ENCODE results near the gene CRTC1. TPM values are rescaled to one million over a fixed set of nuclear protein-coding genes. Genes with fewer than 3 reads are reported as not detected.
A peak's percentile ranks its signal among the peaks of the same experiment; 100 is the strongest.

The CRTC1 gene
- total and polyA plus RNA-seq, 9 of the 15 experiments (the other 6 are each of a cell fraction or from before 2014, with no cell fraction given) = 0.25 to 3.8 (median 1.2) TPM; not detected in 2

DNA sequence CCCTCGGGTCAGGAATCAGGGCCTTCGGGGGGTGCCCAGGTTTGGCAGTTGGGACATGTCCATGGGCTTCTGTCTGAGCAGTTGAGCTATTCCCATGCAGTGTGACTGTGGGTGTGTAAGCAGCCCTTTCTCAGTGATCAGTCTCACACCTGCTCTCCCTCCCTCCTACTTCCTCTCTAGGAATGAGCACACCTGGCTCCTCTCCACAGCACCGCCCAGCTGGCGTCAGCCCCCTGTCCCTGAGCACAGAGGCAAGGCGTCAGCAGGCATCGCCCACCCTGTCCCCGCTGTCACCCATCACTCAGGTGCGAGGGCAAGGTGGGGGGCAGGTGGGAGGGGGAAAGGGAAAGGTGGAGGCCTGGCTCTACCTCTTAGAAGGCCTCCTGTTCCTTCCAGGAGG, 81.7 kb downstream of the CRTC1 start:
- 23% methylated on average over 8 of the region's 8 CpGs for WGBS (ENCODE audit: insufficient coverage, low coverage, missing lambda C conversion rate)
- peaks cover 14% of the 10 kb centered on the region for H4K20me1 ChIP-seq (replicated peaks; ENCODE audit: control insufficient read depth, insufficient read depth, low read length)
- H3K79me2 ChIP-seq (ENCODE audit: control insufficient read depth, insufficient read depth, low read length) = no peaks in the 10 kb centered on the region
- CTCF ChIA-PET (ENCODE audit: low intra/inter-chr PET ratio) = no interaction called here
- FAIRE-seq (no peak), ATAC-seq (no peak), DNase-seq (ENCODE audit: extremely low read depth in 1 of 4, low spot score in 3 of 4) (no peak)
- H3K27me3 ChIP-seq (ENCODE audit: control insufficient read depth in 2 of 2, insufficient read depth in 2 of 2, low read length in 2 of 2) = no peaks in the 10 kb centered on the region; a peak in 2 of 5 replicates
- H2AFZ ChIP-seq (ENCODE audit: low read depth, low read length) = no peak overlapping the region
- BruUV-seq (replicated peaks) = no TSS peak
- no peak overlapping the region for H3K4me3 ChIP-seq
- H3K36me3 ChIP-seq (ENCODE audit: control insufficient read depth, insufficient read depth, low read length) = no peaks in the 10 kb centered on the region
- no peaks in the 10 kb centered on the region for H3K9me1 ChIP-seq (ENCODE audit: control insufficient read depth, insufficient read depth, low read length)
- in situ Hi-C loops (cut with MboI) = no loop called here
- intact Hi-C loops (cut with micrococcal nuclease) = no loop called here
- peaks cover 6 to 56% of the 10 kb centered on the region in 2 experiments; a peak in 4 of 5 replicates for H3K4me1 ChIP-seq (replicated peaks in 1 of 2; ENCODE audit: control insufficient read depth in 2 of 2, insufficient read depth in 2 of 2, low read length in 2 of 2)
- peak overlapping the region in 1 of 2 experiments; percentile 68; a peak in 1 of 4 replicates for H3K9ac ChIP-seq (ENCODE audit: insufficient read depth in 1 of 2, low read depth in 2 of 2, low read length in 2 of 2)
- POLR2A ChIA-PET = interaction anchor here (0.6 to 0.7 kb wide), 3 partner anchors 15 to 182 kb away, joined by 3 to 4 read pairs (median 3); no protein-coding TSS in a partner anchor
- H3K4me2 ChIP-seq (ENCODE audit: insufficient read depth, low read length) = no peak overlapping the region
- no peaks in the 10 kb centered on the region for H3K9me3 ChIP-seq (replicated peaks; ENCODE audit: control insufficient read depth, insufficient read depth, low read depth, low read length)
- TF ChIP-seq MCM7 (IDR thresholded peaks at IDR 0.05) (no peak), POLR2G (IDR thresholded peaks at IDR 0.05; ENCODE audit: low read depth, low read length) (0 out of 2 replicates have a peak, but pooled peaks have one; percentile 26)
- H3K27ac ChIP-seq (ENCODE audit: extremely low read depth, low read depth, low read length) = no peak overlapping the region

DNA sequence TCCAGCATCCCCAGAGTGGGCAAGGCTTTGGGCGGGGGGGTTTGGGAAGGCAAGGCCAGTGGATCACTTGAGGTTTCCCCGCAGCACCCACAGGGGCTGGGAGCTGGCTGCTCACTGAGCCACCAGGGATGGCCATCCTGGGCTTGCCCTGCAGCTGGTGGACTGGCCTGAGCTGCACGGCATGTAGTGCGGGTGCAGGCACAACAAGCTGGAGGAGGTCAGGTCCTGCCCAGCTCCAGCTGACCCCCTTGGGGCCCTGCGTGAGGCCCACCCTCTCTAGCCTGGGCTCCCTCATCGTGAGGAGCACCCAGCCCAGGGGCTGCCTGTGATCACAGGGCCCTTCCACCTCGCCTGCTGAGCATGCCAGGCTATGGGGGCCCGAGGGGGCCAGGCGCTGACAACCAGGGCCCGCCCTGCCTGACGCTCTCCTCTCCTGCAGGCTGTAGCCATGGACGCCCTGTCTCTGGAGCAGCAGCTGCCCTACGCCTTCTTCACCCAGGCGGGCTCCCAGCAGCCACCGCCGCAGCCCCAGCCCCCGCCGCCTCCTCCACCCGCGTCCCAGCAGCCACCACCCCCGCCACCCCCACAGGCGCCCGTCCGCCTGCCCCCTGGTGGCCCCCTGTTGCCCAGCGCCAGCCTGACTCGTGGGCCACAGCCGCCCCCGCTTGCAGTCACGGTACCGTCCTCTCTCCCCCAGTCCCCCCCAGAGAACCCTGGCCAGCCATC, 84.7 kb downstream of the CRTC1 start:
- in situ Hi-C loops (cut with MboI) = no loop called here
- Histone ChIP-seq H4K20me1 (replicated peaks; ENCODE audit: control insufficient read depth, insufficient read depth, low read length) (peaks cover 27% of the 10 kb centered on the region), H3K27me3 (ENCODE audit: control insufficient read depth in 2 of 2, insufficient read depth in 2 of 2, low read length in 2 of 2) (peaks cover 1 to 14% of the 10 kb centered on the region in 2 experiments; a peak in 4 of 5 replicates), H3K9me1 (ENCODE audit: control insufficient read depth, insufficient read depth, low read length) (no peaks in the 10 kb centered on the region), H3K79me2 (ENCODE audit: control insufficient read depth, insufficient read depth, low read length) (no peaks in the 10 kb centered on the region), H3K36me3 (ENCODE audit: control insufficient read depth, insufficient read depth, low read length) (no peaks in the 10 kb centered on the region), H3K9me3 (replicated peaks; ENCODE audit: control insufficient read depth, insufficient read depth, low read depth, low read length) (no peaks in the 10 kb centered on the region; the same call in 1 of the 2 replicates), H3K27ac (ENCODE audit: extremely low read depth, low read depth, low read length) (no peak overlapping the region), H3K4me1 (replicated peaks in 1 of 2; ENCODE audit: control insufficient read depth in 2 of 2, insufficient read depth in 2 of 2, low read length in 2 of 2) (peaks cover 6 to 53% of the 10 kb centered on the region in 2 experiments; a peak in 4 of 5 replicates), H3K9ac (ENCODE audit: insufficient read depth in 1 of 2, low read depth in 2 of 2, low read length in 2 of 2) (peak overlapping the region in 1 of 2 experiments; percentile 65; a peak in 2 of 4 replicates), H3K4me3 (no peak overlapping the region), H2AFZ (ENCODE audit: low read depth, low read length) (no peak overlapping the region), H3K4me2 (ENCODE audit: insufficient read depth, low read length) (no peak overlapping the region)
- 40% methylated on average over 8 of the region's 30 CpGs for WGBS (ENCODE audit: insufficient coverage, low coverage, missing lambda C conversion rate)
- POLR2A ChIA-PET = interaction anchor here (1.1 to 1.3 kb wide), 2 partner anchors 16 to 18 kb away, joined by 3 to 4 read pairs; no protein-coding TSS in a partner anchor
- ATAC-seq (peak; percentile 66), DNase-seq (ENCODE audit: extremely low read depth in 1 of 4, low spot score in 3 of 4) (peak in 3 of 4 experiments; percentile 58 to 79 (median 70)), FAIRE-seq (no peak)
- CTCF ChIA-PET (ENCODE audit: low intra/inter-chr PET ratio) = no interaction called here
- no TSS peak for BruUV-seq (replicated peaks)
- intact Hi-C loops (cut with micrococcal nuclease) = no loop called here
- TF ChIP-seq, protein P1, sequence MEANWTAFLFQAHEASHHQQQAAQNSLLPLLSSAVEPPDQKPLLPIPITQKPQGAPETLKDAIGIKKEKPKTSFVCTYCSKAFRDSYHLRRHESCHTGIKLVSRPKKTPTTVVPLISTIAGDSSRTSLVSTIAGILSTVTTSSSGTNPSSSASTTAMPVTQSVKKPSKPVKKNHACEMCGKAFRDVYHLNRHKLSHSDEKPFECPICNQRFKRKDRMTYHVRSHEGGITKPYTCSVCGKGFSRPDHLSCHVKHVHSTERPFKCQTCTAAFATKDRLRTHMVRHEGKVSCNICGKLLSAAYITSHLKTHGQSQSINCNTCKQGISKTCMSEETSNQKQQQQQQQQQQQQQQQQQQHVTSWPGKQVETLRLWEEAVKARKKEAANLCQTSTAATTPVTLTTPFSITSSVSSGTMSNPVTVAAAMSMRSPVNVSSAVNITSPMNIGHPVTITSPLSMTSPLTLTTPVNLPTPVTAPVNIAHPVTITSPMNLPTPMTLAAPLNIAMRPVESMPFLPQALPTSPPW (CRISPR knock-in tag; IDR thresholded peaks at IDR 0.05) = peak; percentile 68
- no peak for TF ChIP-seq ZNF436 (CRISPR knock-in tag; IDR thresholded peaks at IDR 0.05)
- TF ChIP-seq, protein P2, sequence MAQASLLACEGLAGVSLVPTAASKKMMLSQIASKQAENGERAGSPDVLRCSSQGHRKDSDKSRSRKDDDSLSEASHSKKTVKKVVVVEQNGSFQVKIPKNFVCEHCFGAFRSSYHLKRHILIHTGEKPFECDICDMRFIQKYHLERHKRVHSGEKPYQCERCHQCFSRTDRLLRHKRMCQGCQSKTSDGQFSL (CRISPR knock-in tag; IDR thresholded peaks at IDR 0.05) = 0 out of 2 replicates have a peak, but pooled peaks have one; percentile 31
- TF ChIP-seq, protein P2 (tag; IDR thresholded peaks at IDR 0.05) = no peak
- TF ChIP-seq, protein P3, sequence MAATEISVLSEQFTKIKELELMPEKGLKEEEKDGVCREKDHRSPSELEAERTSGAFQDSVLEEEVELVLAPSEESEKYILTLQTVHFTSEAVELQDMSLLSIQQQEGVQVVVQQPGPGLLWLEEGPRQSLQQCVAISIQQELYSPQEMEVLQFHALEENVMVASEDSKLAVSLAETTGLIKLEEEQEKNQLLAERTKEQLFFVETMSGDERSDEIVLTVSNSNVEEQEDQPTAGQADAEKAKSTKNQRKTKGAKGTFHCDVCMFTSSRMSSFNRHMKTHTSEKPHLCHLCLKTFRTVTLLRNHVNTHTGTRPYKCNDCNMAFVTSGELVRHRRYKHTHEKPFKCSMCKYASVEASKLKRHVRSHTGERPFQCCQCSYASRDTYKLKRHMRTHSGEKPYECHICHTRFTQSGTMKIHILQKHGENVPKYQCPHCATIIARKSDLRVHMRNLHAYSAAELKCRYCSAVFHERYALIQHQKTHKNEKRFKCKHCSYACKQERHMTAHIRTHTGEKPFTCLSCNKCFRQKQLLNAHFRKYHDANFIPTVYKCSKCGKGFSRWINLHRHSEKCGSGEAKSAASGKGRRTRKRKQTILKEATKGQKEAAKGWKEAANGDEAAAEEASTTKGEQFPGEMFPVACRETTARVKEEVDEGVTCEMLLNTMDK (IDR thresholded peaks at IDR 0.05; ENCODE audit: borderline replicate concordance, insufficient read depth, low read depth, low read length, poor library complexity, severe bottlenecking) = peak; percentile 60
- TF ChIP-seq ZEB2 (IDR thresholded peaks at IDR 0.05) = no peak
- no peak for TF ChIP-seq U2AF2 (optimal IDR thresholded peaks at IDR 0.05; ENCODE audit: low read depth, low read length)

Measured in K562 (cell line).